Measurements from ENCODE around the gene USP33.

Gene USP33

DNA sequence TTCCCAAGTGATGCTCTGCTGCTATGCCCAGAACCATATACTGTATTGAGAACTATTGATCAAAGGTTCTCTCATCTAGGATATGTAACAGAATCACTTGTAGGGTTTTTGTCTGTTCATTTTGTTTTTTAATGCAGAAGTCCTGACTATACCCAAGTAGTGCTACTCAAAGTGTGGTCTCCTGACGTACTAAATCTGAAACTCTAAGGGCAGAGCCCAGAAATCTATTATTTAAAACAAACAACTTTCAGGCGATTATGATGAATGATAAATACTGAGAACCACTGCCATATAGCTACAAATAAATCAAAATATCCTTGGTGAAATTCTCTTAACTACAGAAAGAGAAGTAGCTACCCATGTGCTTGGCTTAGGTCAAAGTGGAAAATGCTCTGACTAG is 87.3 kb downstream of the USP33 start:
- TF ChIP-seq CTCF (IDR thresholded peaks at IDR 0.05; ENCODE audit: low read depth, low read length, missing control alignments): no peak
- Histone ChIP-seq H3K27ac (no peak overlapping the region), H3K4me3 (ENCODE audit: low read depth, low read length) (no peak overlapping the region), H3K27me3 (replicated peaks) (no peaks in the 10 kb centered on the region), H3K36me3 (replicated peaks) (no peaks in the 10 kb centered on the region)
- in situ Hi-C loops (cut with HindIII; ENCODE audit: low pct_ligation_motif_present, low sequenced_read_pairs): no loop called here
- DNase-seq: no peak

GRCh38 chr1:77671836-77672235 is 87.8 kb downstream of the USP33 start:
- peak; percentile 44 for DNase-seq
- Histone ChIP-seq H3K27me3 (replicated peaks) (no peaks in the 10 kb centered on the region), H3K4me3 (ENCODE audit: low read depth, low read length) (no peak overlapping the region), H3K36me3 (replicated peaks) (no peaks in the 10 kb centered on the region), H3K27ac (peak overlapping the region; percentile 6)
- in situ Hi-C loops (cut with HindIII; ENCODE audit: low pct_ligation_motif_present, low sequenced_read_pairs): no loop called here
- no peak for TF ChIP-seq CTCF (IDR thresholded peaks at IDR 0.05; ENCODE audit: low read depth, low read length, missing control alignments)

DNA sequence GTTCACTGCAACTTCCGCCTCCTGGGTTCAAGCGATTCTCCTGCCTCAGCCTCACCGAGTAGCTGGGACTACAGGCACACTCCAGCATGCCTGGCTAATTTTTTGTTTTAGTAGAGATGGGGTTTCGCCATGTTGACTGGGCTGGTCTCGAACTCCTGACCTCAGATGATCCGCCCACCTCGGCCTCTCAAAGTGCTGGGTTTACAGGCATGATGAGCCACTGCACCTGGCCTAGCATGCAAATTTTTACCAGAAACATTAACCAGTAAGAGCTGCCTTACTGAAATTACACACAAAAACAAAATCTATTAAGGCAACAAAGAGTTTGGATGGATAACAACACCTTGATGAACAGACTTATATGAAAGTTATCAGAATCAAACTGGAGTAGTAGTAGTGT is 89.3 kb downstream of the USP33 start:
- Histone ChIP-seq H3K4me3 (ENCODE audit: low read depth, low read length) (no peak overlapping the region), H3K27me3 (replicated peaks) (no peaks in the 10 kb centered on the region), H3K36me3 (replicated peaks) (no peaks in the 10 kb centered on the region), H3K27ac (no peak overlapping the region)
- in situ Hi-C loops (cut with HindIII; ENCODE audit: low pct_ligation_motif_present, low sequenced_read_pairs): no loop called here
- no peak for DNase-seq
- no peak for TF ChIP-seq CTCF (IDR thresholded peaks at IDR 0.05; ENCODE audit: low read depth, low read length, missing control alignments)

- Histone ChIP-seq H3K27me3 (replicated peaks) (no peaks in the 10 kb centered on the region), H3K27ac (no peak overlapping the region), H3K4me3 (ENCODE audit: low read depth, low read length) (no peak overlapping the region), H3K36me3 (replicated peaks) (no peaks in the 10 kb centered on the region)
- in situ Hi-C loops (cut with HindIII; ENCODE audit: low pct_ligation_motif_present, low sequenced_read_pairs): no loop called here
- no peak for DNase-seq
- no peak for TF ChIP-seq CTCF (IDR thresholded peaks at IDR 0.05; ENCODE audit: low read depth, low read length, missing control alignments)
Measured at GRCh38 chr1:77668924-77669449, 90.7 kb downstream of the USP33 start.

DNA sequence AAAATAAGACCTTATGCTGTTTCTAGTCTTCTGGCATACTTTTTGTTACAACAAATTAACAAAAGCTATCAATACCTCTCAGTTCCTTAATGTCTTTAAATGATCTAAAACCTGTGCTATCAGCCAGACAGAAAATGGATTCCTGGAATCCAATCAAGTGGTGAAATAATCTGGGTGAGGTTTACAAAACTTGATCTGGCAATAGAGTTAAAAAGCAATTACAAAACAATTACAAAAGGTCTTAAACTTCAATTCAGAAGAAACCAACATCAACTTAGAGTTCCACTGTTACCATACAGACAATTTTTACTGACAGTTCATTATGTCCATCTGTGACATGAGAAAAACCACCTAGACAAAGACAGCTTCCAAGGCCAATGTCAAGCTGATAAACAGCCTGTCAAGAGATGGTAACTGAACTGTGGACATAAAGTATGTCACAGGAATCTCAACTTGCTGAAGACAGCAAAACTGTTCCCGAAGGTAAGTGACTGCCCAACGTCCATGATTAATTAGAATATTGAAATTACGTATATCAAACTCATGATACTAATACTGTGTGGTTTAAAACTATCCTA is 94.6 kb downstream of the USP33 start:
- Histone ChIP-seq H3K27me3 (replicated peaks) (no peaks in the 10 kb centered on the region), H3K4me3 (ENCODE audit: low read depth, low read length) (no peak overlapping the region), H3K27ac (no peak overlapping the region), H3K36me3 (replicated peaks) (no peaks in the 10 kb centered on the region)
- in situ Hi-C loops (cut with HindIII; ENCODE audit: low pct_ligation_motif_present, low sequenced_read_pairs): no loop called here
- no peak for DNase-seq
- TF ChIP-seq CTCF (IDR thresholded peaks at IDR 0.05; ENCODE audit: low read depth, low read length, missing control alignments): no peak

- TF ChIP-seq CTCF (IDR thresholded peaks at IDR 0.05; ENCODE audit: low read depth, low read length, missing control alignments): no peak
- DNase-seq: no peak
- Histone ChIP-seq H3K36me3 (replicated peaks) (no peaks in the 10 kb centered on the region), H3K27me3 (replicated peaks) (no peaks in the 10 kb centered on the region), H3K4me3 (ENCODE audit: low read depth, low read length) (no peak overlapping the region), H3K27ac (no peak overlapping the region)
- in situ Hi-C loops (cut with HindIII; ENCODE audit: low pct_ligation_motif_present, low sequenced_read_pairs): no loop called here
Measured at GRCh38 chr1:77661696-77662095, 98.0 kb downstream of the USP33 start.
